Measurements from ENCODE around the gene TMPRSS4. TPM values are rescaled to one million over a fixed set of nuclear protein-coding genes. Genes with fewer than 3 reads are reported as not detected.

The TMPRSS4 gene
- total RNA-seq, 1 donor from 2014 or later, result not detected

- Mint-ChIP-seq H3K4me3 (ENCODE audit: unreplicated experiment) (no peak overlapping the region), H3K27me3 (ENCODE audit: unreplicated experiment) (peaks cover 8% of the 10 kb centered on the region)
Observed at GRCh38 chr11:118166641-118167040, 89.8 kb downstream of the TMPRSS4 start.

GRCh38 chr11:118167253-118167652 is 90.4 kb downstream of the TMPRSS4 start:
- TF ChIP-seq CTCF (IDR thresholded peaks at IDR 0.05; ENCODE audit: partially characterized antibody, unreplicated experiment), result no peak
- Mint-ChIP-seq H3K27me3 (ENCODE audit: unreplicated experiment) (peaks cover 8% of the 10 kb centered on the region), H3K4me1 (ENCODE audit: low read depth, unreplicated experiment) (peaks cover 25% of the 10 kb centered on the region), H3K4me3 (ENCODE audit: unreplicated experiment) (no peak overlapping the region), H3K27ac (ENCODE audit: unreplicated experiment) (no peak overlapping the region), H3K36me3 (ENCODE audit: unreplicated experiment) (no peaks in the 10 kb centered on the region), H3K9me3 (ENCODE audit: unreplicated experiment) (peaks cover 10% of the 10 kb centered on the region)
- no peak for DNase-seq

More at GRCh38 chr11:118166641-118167040, 89.8 kb downstream of the TMPRSS4 start:
- Mint-ChIP-seq H3K27ac (ENCODE audit: unreplicated experiment) (no peak overlapping the region), H3K36me3 (ENCODE audit: unreplicated experiment) (no peaks in the 10 kb centered on the region), H3K9me3 (ENCODE audit: unreplicated experiment) (peaks cover 12% of the 10 kb centered on the region), H3K4me1 (ENCODE audit: low read depth, unreplicated experiment) (peaks cover 25% of the 10 kb centered on the region)
- no peak for DNase-seq
- no peak for TF ChIP-seq CTCF (IDR thresholded peaks at IDR 0.05; ENCODE audit: partially characterized antibody, unreplicated experiment)

GRCh38 chr11:118167906-118168305 is 91.0 kb downstream of the TMPRSS4 start:
- no peak for DNase-seq
- Mint-ChIP-seq H3K4me3 (ENCODE audit: unreplicated experiment) (no peak overlapping the region), H3K27ac (ENCODE audit: unreplicated experiment) (no peak overlapping the region), H3K9me3 (ENCODE audit: unreplicated experiment) (peaks cover 7% of the 10 kb centered on the region), H3K36me3 (ENCODE audit: unreplicated experiment) (no peaks in the 10 kb centered on the region), H3K4me1 (ENCODE audit: low read depth, unreplicated experiment) (peaks cover 25% of the 10 kb centered on the region), H3K27me3 (ENCODE audit: unreplicated experiment) (peaks cover 8% of the 10 kb centered on the region)
- no peak for TF ChIP-seq CTCF (IDR thresholded peaks at IDR 0.05; ENCODE audit: partially characterized antibody, unreplicated experiment)

GRCh38 chr11:118168316-118168715 is 91.4 kb downstream of the TMPRSS4 start:
- Mint-ChIP-seq H3K27me3 (ENCODE audit: unreplicated experiment) (peaks cover 8% of the 10 kb centered on the region), H3K4me3 (ENCODE audit: unreplicated experiment) (no peak overlapping the region), H3K36me3 (ENCODE audit: unreplicated experiment) (no peaks in the 10 kb centered on the region), H3K9me3 (ENCODE audit: unreplicated experiment) (peaks cover 7% of the 10 kb centered on the region), H3K27ac (ENCODE audit: unreplicated experiment) (no peak overlapping the region), H3K4me1 (ENCODE audit: low read depth, unreplicated experiment) (peaks cover 22% of the 10 kb centered on the region)
- TF ChIP-seq CTCF (IDR thresholded peaks at IDR 0.05; ENCODE audit: partially characterized antibody, unreplicated experiment), result no peak
- no peak for DNase-seq

GRCh38 chr11:118168751-118169150 is 91.9 kb downstream of the TMPRSS4 start:
- no peak overlapping the region for H3K27ac Mint-ChIP-seq (ENCODE audit: unreplicated experiment)
- H3K9me3 Mint-ChIP-seq (ENCODE audit: unreplicated experiment), result peaks cover 7% of the 10 kb centered on the region
- DNase-seq, result no peak
- no peak for TF ChIP-seq CTCF (IDR thresholded peaks at IDR 0.05; ENCODE audit: partially characterized antibody, unreplicated experiment)
- no peaks in the 10 kb centered on the region for H3K36me3 Mint-ChIP-seq (ENCODE audit: unreplicated experiment)
- peaks cover 22% of the 10 kb centered on the region for H3K4me1 Mint-ChIP-seq (ENCODE audit: low read depth, unreplicated experiment)
- H3K4me3 Mint-ChIP-seq (ENCODE audit: unreplicated experiment), result no peak overlapping the region
- H3K27me3 Mint-ChIP-seq (ENCODE audit: unreplicated experiment), result peaks cover 8% of the 10 kb centered on the region
